D341Med (cell line): ENCODE measurements around the gene DBNDD2.

Source experiments
- DNase-seq: peaks from one replicate; pipeline ENCODE4 v3.0.0; 2012; ENCODE audit warnings: low spot score

The DBNDD2 gene

DNA sequence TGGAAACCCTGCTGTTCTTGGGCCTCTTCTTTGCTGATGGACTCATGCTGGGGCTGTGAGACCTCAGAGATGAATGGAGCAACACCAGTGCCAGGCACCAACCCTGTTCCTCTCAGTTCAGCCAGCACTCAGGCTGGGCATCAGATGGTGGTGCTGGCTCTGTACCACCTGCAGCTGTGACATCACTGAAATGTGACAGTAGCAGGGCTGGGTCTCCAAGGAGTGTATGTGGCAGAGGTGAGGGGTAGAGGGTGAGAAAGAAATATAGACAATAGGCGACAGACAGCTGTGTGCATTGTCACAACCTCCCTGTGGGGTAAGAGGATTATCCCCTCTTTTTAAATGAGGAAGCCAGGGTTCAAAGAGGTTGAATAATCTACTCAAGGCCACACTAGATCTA, 29.9 kb upstream of the DBNDD2 start, which contains the start of gene TP53TG5:
TSS of gene TP53TG5 (minus strand) at position 135 of the 400 bp plus-strand sequence. CDS start at position 46, 89 bp downstream.
- peak; percentile 49 for DNase-seq

DNA sequence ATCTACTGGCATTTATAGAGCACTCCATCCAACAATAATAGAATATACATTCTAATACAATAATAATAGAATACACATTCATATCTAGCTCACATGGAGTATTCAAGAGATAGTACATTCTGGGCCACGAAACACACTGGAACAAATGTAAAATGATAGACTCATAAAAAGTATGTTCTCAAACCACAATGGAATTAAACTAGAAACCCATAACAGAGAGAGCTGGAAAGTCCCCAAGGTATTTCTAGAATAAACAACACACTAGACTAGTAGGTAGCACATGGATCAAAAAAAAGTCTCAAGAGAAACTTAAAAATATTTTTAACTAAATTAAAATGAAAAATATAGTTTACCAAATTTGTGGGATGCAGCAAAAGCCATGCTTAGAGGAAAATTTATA, 20.8 kb upstream of the DBNDD2 start:
- DNase-seq, result no peak

DNA sequence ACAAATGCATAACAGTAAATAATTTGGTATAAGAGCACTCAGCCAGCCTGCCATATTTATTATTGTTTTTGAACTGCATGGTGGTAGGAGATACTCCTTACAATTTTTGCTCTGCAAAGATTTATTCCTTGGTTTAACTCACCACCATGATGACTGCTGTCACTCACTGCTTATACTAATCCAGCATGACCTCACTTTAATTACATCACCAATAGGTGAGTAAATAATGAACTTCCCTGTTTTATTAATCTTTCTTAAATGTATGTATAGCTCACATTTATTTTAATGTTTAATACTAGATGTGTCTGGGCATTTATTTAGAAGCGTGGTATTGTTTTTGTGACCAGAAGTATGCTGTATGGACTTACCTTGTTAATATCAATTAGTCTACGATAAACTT, 17.2 kb upstream of the DBNDD2 start:
- DNase-seq, result no peak

DNA sequence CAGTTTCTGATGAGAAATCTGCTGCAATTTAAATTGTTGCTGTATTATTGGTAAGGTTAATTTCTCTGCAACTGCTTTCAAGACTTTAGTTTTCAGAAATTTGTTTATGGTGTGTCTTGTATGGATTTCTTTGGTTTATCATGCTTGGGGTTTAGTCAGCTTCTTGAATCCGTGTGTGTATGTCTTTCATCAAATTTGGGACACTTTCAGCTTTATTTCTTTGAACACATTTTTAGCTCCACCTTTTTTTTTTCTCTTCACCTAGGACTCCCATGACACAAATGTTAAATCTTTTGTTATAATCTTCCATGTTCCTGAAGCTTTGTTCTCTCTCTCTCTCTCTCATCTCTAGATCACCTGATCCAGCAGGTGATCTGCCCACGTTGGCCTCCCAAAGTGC, 16.5 kb upstream of the DBNDD2 start:
- DNase-seq, result no peak

DNA sequence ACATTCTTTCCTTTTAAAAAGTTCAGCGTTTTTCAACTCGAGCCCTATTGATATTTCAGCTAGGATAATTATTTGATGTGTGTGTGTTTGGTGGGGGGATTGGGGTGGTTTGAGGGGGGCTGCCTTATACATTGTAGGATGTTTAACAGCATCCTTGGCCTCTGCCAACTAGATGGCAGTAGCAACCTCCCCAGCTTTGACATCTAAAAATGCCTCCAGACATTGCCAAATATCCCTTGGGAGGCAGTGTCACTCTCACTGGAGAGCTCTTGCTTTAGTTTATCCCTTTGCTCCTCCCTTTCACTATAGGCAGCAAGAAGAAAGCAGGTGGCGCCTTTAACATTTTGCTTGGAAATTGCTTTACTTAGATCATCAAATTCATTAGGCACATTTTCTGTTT, 15.4 kb upstream of the DBNDD2 start:
- peak; percentile 68 for DNase-seq

DNA sequence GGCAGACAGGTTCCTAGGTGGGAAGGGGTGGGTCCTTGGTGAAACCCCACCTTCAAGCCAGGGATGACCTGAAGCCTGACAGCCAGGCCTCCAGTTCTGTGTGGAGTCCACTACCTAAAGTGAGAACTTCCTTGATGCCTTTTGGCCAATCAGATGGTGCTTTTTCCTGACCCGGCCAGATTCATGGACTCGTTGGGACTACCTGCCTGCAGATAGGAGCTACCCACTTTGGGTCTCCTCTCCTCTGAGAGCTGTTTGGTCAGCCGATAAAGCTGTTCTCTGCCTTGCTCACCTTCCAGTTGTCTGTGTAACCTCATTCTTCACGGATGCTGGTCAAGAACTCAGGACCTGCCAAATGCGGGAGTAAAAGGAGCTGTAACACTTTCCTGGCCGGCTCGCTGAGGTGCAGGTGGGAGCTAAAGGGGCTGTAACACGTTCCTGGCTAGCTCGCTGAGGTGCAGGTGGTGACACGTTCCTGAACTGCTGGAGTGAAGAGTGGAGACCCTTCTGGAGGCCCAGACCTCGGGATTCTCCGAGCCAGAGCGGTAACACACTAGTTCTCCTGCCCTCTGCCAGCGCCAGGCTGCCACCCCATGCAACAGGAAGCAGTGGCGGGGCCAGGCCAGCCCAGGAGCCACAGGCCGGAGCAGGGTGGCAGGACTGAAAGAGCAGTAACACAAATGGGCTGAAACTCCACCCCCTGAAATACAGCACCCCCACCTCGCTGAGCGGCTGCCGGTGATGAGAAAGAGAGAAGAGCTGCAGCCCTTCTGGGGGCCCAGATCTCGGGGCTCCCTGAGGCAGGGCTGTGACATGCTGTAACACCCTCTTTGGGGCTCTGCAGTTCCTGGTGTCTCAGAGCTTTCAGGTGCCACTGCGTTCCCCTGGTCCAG, 13.6 kb upstream of the DBNDD2 start:
- DNase-seq, result no peak

DNA sequence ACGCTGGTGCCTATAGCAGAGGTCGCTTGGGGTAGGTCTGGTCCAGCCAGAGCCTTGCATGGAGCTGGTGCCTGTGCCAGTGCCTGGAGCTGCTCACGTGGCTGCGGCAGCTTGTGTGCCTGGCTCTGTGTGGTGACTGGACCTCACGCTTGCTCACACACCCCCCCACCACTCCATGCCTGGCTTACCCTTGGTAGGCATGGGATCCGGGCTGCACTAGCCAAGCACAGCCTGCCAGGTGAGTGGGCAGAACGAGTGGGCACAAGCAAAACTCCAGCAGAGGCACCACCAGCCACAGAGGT, 13.0 kb upstream of the DBNDD2 start:
- DNase-seq, result no peak

DNA sequence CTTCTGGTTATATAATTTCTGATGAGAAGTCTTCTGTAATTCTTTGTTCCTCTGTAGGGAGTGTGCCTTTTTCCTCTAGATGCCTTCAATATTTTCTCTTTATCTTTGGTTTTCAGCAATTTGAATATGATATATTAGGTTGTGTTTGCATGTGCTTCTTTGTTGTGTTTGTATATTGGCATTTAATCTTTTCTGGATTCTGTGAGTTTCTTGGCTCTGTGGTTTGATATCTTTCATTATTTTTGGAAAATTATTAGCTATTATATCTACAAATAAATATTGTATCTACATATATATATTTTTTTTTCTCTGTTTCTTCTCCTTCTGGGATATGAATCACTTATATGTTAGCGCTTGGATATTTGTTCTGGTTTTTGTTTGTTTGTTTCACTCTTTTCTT, 9.1 kb upstream of the DBNDD2 start:
- no peak for DNase-seq

DNA sequence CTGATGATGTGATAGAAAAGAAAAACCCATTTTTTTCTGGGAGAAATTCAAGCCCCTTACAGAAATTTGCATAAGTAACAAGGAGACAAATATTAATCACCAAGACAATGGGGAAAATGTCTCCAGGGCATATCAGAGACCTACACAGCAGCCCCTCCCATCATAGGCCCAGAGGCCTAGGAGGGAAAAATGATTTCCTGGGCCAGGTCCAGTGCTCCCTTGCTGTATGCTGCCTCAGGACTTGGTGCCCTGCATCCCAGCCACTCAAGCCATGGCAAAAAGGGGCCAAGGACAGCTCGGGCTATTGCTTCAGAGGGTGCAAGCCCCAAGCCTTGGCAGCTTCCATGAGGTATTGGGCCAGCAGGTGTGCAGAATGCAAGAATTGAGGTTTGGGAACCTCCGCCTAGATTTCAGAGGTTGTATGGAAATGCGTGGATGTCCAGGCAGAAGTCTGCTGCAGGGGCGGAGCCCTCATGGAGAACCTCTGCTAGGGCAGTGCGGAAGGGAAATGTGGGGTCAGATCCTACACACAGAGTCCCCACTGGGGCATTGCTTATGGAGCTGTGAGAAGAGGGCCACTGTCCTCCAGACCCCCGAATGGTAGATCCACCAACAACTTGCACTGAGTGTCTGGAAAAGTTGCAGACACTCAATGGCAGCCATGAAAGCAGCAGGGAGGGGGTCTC, 7.6 kb upstream of the DBNDD2 start:
- no peak for DNase-seq

DNA sequence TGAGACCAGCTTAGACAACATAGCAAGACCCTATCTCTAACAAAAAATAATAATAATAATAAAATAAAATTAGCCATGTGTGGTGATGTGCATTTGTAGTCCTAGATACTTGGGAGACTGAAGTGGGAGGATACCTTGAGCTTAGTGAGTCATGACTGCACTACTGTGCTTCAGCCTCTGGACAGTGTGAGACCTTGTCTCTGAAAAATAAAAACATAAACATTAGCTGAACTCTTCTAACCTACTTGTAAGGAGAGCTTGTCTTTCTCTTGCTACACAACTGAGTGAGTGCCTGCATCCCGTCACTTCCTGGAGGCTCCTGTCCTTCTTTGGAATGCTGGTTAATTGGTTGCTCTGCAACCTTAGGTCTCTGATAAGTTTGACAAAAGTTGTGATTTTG, 5.1 kb upstream of the DBNDD2 start:
- no peak for DNase-seq

DNA sequence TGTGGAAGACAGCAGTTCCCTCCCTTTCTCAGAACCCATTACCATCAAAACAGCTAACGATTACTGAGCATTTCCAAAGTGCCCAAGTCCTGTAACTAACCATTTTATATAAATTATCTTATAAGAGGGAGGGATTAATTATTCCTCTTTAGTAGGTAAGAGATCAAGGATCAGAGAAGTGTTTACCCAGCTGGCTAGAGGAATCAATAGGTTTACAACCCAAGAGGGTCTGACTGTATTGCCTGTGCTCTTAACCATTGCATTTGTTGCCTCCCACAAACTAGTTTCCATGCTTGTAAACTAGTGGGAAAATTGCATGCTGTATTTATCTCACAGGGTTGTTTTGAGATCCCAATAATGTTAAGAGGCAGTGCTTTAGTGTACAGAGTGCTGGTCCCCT, 3.7 kb upstream of the DBNDD2 start:
- DNase-seq, result no peak

DNA sequence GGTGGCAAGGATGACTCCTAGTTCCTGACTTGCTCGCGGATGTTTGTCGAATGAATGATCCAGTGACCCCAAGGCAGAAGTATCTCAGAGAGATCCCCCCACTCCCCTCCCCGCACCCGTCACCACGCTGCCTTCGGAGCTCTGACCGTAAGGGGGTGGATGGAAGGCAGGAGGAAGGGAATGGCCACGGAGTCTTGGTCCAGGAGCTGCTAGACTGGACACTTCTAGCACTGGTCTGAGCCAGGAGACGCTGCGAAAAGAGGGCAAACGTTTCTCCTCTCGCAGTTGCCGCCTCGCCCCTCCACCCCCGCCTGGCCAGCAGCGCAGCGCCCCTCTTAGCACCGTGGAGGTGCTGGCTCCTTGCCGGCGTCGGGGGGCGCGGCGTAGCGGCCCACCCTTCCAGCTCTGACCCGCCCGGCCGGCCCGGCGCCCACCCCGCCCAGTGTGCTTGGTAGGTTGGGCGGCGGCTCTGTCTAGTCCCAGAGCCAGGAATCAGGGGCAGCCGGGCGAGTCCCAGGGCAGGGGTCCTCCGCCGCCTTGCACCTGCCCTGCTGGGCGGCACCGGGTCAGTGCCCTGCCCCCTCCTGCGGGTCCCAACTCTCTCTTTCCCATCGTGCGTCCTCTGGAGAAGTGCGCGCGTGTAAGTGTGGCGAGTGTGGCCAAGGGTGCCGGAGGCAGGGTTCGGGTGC, 2.4 kb upstream of the DBNDD2 start:
- DNase-seq, result peak; percentile 57

DNA sequence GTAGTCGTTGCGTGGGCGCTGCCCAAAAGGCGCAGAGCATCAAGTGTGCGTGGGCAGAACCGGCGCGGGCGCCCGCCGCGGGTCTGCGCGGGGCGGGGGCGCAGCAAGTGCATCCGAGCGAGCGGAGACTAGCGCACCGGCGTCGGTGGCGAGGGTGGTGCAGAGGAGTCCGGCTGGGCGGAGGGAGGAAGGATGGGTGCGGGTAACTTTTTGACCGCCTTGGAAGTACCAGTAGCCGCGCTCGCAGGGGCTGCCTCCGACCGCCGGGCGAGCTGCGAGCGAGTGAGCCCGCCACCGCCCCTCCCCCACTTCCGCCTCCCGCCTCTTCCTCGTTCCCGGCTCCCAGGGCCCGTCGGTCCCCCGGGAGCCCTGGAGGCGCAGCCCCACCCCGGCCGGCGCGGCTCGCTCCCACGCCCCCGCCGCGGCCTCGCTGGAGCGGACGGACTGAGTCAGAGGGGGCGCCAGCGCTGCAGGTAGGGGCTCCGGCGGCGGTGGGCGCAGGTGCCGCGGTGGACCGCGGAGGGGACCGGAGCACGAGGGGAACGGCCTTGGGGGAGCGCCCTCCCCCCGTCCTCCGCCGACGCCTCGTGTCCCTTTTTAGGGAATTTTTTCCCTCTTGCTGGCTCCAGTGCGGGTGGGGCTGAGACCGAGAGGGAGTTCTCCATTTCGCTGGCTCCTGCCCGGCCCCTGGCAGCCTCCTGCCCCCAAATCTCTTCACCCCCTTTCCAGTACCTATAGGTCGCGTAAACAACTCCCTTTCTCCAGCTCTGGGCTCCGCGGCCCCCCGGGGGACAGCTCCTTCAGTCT, 1.6 kb upstream of the DBNDD2 start:
- peak; percentile 92 for DNase-seq

DNA sequence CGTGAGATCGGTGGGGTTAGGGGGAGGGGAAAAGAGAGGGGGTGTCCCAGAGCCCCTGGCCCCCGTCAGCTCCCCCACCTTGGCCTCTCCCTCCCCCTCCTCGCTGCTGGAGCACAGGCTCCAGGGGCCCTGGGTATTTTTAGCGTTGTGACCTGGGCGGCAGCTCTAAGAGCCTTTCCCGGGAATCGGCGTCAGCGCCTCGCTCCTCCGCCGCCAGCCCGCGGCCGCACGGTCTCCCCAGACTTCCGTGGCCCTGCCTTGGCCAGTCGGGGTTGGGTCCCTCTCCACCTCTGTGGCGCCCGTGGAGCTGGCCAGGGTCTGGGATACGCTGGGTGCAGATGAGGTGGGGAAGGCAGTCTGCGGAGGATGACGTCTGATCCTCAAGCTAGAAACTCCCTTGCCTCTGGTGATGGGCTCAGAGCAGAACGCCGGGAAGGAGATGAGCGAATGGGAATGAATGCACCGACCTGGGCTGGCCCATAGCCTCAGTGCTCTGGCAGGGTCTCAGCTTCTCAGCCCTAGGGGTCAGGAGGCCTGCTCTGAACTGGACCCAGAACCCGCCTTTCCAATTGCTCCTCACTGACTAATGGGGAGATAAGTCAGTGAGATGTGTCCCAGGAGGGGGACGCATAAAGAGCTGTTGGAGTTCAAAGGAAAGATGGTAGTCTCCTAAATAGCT, 883 bp upstream of the DBNDD2 start:
- peak; percentile 73 for DNase-seq

DNA sequence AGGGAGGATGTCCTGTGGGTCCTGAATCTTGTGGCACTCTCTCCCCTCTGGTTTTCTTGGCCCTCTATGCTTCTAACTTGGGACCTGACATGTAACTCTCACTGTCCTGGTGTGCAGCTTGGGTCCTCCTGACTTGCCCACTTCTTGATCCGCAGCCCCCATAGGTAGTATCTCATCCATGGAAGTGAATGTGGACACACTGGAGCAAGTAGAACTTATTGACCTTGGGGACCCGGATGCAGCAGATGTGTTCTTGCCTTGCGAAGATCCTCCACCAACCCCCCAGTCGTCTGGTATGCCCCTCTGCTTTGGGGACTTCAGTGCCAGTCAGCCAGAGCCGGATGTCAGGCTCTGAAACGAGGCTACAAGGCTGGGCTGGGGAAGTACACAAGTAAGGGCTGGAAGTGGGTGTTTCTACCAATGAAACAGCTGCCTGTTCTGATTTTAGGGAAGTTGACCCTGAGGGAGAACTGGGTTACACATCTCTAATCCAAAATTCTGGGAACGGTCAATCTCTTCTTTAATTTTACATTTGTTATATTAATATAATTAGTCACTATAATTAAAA, 641 bp downstream of the DBNDD2 start:
- DNase-seq, result no peak

DNA sequence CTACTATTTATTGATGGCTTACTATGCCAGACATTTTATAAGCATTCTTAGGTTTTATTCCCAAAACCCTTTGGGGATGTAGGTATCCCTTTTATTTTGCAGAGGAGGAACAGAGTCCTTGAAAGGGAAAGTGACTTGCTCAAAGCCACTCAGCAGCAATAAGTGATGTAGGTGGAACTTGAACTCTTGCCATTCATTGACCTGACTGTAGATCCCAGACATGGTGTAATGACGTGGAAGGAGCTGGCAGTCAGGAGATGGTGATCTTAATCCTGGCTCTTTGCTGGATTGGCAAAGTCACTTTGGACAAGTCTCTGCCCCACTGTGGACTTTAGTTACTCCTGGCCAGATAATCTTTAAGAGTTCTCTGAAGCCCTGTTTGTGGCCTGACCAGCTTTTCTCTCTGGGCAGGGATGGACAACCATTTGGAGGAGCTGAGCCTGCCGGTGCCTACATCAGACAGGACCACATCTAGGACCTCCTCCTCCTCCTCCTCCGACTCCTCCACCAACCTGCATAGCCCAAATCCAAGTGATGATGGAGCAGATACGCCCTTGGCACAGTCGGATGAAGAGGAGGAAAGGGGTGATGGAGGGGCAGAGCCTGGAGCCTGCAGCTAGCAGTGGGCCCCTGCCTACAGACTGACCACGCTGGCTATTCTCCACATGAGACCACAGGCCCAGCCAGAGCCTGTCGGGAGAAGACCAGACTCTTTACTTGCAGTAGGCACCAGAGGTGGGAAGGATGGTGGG, 1.6 kb downstream of the DBNDD2 start:
- DNase-seq, result no peak

DNA sequence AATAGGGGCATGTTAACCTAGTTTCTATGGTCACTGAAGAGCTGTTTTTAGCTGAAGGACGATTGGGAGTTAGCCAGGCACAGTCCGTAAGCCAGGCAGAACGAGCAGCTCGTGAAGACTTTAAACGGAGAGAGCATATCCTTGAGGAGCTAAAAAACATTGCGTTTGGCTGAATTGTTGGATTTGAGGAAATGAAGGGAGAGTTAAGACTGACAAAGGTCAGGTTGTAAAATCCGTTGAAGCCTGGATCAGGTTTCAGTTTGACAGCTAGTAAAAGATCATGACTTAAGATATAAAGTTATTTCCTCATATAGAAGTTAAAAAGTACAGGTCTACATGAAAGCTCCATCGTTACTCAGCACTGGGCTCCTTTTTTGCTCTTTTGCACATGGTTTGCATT, 2.8 kb downstream of the DBNDD2 start:
- no peak for DNase-seq

DNA sequence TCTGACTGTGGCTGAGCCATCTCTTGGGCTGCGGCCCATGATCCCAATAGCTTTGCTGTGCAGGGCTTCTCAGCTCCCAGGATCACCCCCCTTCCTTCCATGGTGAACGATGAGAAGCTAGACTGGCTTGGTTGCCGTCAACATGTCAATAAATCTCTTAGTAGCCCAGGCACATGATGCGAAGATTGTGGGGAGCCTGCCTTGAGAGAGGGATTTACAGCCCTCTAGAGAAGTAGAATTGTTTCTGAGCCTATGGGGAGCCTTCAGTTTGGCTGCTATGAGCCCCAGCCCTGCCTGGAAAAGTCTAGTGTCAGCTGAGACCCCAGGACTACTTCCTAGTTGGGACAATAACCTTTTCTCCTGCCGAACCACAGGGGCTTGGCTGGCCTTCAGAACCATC, 4.6 kb downstream of the DBNDD2 start:
- no peak for DNase-seq

DNA sequence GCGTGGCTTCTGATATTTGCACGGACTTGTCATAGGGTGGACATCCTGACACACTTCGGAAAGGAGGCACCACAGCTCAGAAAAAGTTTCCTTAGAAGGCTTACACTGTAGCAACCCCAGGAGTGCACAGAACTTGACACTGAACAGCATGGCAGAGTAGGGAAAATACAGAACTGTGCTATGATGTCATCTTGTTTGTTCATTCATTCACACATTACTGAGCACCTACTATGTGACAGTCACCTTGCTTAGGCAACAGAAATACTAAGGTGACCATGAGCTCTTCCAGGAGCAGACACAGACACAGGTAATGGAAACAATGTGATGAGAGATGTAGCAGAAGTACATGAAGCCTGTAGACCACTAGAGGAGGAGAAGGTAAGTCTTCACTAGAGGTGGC, 5.4 kb downstream of the DBNDD2 start:
- DNase-seq, result no peak

DNA sequence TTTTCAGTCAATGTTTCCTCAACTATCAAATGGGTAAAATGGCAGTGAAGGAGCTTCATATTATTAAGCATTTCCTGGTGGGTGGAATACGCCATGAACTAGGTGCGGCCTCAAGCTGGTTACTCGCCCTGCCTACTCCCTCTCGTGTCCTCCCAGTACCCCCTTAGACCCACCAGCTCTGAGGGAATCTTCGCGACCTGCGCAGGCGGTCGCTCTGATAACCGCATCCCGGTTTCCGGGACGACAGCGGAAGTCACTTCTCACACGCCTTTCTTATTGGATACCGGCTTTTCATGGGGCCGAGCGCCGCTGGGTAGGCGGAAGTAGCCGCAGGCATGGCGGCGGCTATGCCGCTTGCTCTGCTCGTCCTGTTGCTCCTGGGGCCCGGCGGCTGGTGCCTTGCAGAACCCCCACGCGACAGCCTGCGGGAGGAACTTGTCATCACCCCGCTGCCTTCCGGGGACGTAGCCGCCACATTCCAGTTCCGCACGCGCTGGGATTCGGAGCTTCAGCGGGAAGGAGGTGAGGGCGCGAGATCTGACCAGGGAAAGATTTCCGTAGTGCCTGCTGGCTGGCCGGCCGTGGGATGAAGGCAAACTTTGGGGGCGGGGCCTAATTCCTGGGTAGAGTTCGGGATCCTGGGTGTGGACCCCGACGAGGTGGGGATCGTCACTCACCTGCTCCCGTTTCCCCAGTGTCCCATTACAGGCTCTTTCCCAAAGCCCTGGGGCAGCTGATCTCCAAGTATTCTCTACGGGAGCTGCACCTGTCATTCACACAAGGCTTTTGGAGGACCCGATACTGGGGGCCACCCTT, 7.9 kb downstream of the DBNDD2 start, which contains the start of gene PIGT:
TSS of gene PIGT (plus strand) at position 320 of the 816 bp plus-strand sequence. CDS start at position 336, 16 bp downstream.
- peak; percentile 94 for DNase-seq
